HCT116 (cell line): ENCODE measurements around the gene ARHGAP42. TPM values are rescaled to one million over a fixed set of nuclear protein-coding genes. Genes with fewer than 3 reads are reported as not detected.

ENCODE experiments used
- ATAC-seq: fragments of 200-7000 bp; cut with Tn5 transposase; 2 replicates; pipeline ENCODE4 v1.9.1; 2020; ENCODE audit warnings: mild to moderate bottlenecking, moderate library complexity
- BruUV-seq: library from RNA; stranded (reverse); fragments of 400-500 nt; replicated peaks from 2 replicates; lab custom pipeline; 2021; lab: Mats Ljungman, UMichigan
- CTCF ChIA-PET: fragments of 300-600 bp; sonication (Branson Sonifier 250); formaldehyde crosslinking; loops from one replicate; lab custom pipeline; 2021; ENCODE audit warnings: antibody characterized with exemption; lab: Charles Lee
- POLR2A ChIA-PET: fragments of 300-600, 350-600 bp; sonication (Branson Sonifier 250); formaldehyde crosslinking; loops from one replicate; lab custom pipeline; 2021; ENCODE audit warnings: antibody characterized with exemption; lab: Charles Lee
- RAD21 ChIA-PET, 2 experiments: fragments of 300-600 bp; sonication (Branson Sonifier 250); formaldehyde crosslinking; loops; one replicate each; lab custom pipeline; 2023; ENCODE audit warnings: low total read pairs in 2 of 2; ENCODE audit not compliant: uncharacterized antibody in 2 of 2, unreplicated experiment in 2 of 2, low non-redundant PET in 1 of 2; lab: Charles Lee
- DNase-seq: peaks from one replicate; pipeline ENCODE4 v3.0.0-alpha.2; 2010; ENCODE audit warnings: low read depth, low spot score
- H2AFZ ChIP-seq: fragments of 200-600 bp; shearing (Covaris generic), sonication (generic); 2 replicates; pipeline ENCODE4 v1.6.1; 2017; ENCODE audit warnings: low read depth, mixed run types, mixed read lengths, antibody characterized with exemption, low read length; ENCODE audit not compliant: poor library complexity, severe bottlenecking
- H3K27ac ChIP-seq: 2 replicates; pipeline ENCODE4 v1.5.1; 2012; ENCODE audit warnings: low read depth, low read length
- H3K27me3 ChIP-seq: fragments of 200-600 bp; sonication (generic); 2 replicates; pipeline ENCODE4 v1.6.1; 2016; ENCODE audit warnings: mixed run types, low read length, mixed read lengths; ENCODE audit not compliant: insufficient read depth
- H3K36me3 ChIP-seq, 2 experiments: fragments of 200-500 bp in 1 of 2; fragments of 200-600 bp in 1 of 2; sonication (Bioruptor generic) in 1 of 2; sonication (generic) in 1 of 2; 2 replicates each; pipeline versions ENCODE4 v1.5.1 to v1.6.1; 2014 to 2016; ENCODE audit warnings: low read length in 2 of 2, inconsistent platforms in 1 of 2, mixed read lengths in 1 of 2, mixed run types in 1 of 2; ENCODE audit not compliant: insufficient read depth in 2 of 2, control insufficient read depth in 1 of 2
- H3K4me1 ChIP-seq, 2 experiments: fragments of 200-600 bp in 1 of 2; sonication (generic) in 1 of 2; 2 replicates each; pipeline versions ENCODE4 v1.5.1 to v1.6.1; 2012 to 2017; ENCODE audit warnings: low read length in 2 of 2, inconsistent platforms in 1 of 2, mild to moderate bottlenecking in 1 of 2, mixed read lengths in 1 of 2, mixed run types in 1 of 2, moderate library complexity in 1 of 2; ENCODE audit not compliant: insufficient read depth in 2 of 2, control insufficient read depth in 1 of 2
- H3K4me2 ChIP-seq: fragments of 200-600 bp; sonication (generic); 2 replicates; pipeline ENCODE4 v1.6.1; 2017; ENCODE audit warnings: mixed run types, low read length, mixed read lengths
- H3K4me3 ChIP-seq, 2 experiments: fragments of 200-600 bp in 1 of 2; sonication (generic) in 1 of 2; replicated peaks in 1 of 2; 2 replicates each; pipeline ENCODE4 v1.5.1; 2011 to 2016; ENCODE audit warnings: low read length in 2 of 2, control low read depth in 1 of 2, low read depth in 1 of 2, mild to moderate bottlenecking in 1 of 2, mixed read lengths in 1 of 2, mixed run types in 1 of 2
- H3K79me2 ChIP-seq: fragments of 200-600 bp; sonication (generic); 2 replicates; pipeline ENCODE4 v1.6.1; 2017; ENCODE audit warnings: mild to moderate bottlenecking, mixed run types, low read length, moderate library complexity, mixed read lengths; ENCODE audit not compliant: insufficient read depth
- H3K9ac ChIP-seq: fragments of 200-600 bp; sonication (generic); 2 replicates; pipeline ENCODE4 v1.6.1; 2016; ENCODE audit warnings: low read length, mixed read lengths
- H3K9me2 ChIP-seq: fragments of 200-600 bp; sonication (generic), shearing (Covaris generic); 2 replicates; pipeline ENCODE4 v1.6.1; 2017; ENCODE audit warnings: mixed run types, mild to moderate bottlenecking, moderate library complexity; ENCODE audit not compliant: insufficient read depth
- H3K9me3 ChIP-seq, 2 experiments: fragments of 200-500 bp in 1 of 2; fragments of 200-600 bp in 1 of 2; sonication (Bioruptor generic) in 1 of 2; sonication (generic) in 1 of 2; 2 replicates each; pipeline ENCODE4 v1.6.1; 2014 to 2017; ENCODE audit warnings: low read length in 2 of 2, mixed read lengths in 2 of 2, inconsistent platforms in 1 of 2, low read depth in 1 of 2, mild to moderate bottlenecking in 1 of 2, mixed run types in 1 of 2, moderate library complexity in 1 of 2; ENCODE audit not compliant: control insufficient read depth in 1 of 2, insufficient read depth in 1 of 2
- H4K20me1 ChIP-seq: fragments of 200-600 bp; sonication (generic), shearing (Covaris generic); 2 replicates; pipeline ENCODE4 v1.6.1; 2017; ENCODE audit warnings: mixed run types, mild to moderate bottlenecking, moderate library complexity; ENCODE audit not compliant: insufficient read depth
- ELF1 ChIP-seq: IDR thresholded peaks from 2 replicates; pipeline ENCODE4 v1.6.1; 2012; ENCODE audit warnings: low read depth, borderline replicate concordance
- FOSL1 ChIP-seq: IDR thresholded peaks from 2 replicates; pipeline ENCODE4 v1.6.1; 2012; ENCODE audit warnings: low read depth
- JUND ChIP-seq: IDR thresholded peaks from 2 replicates; pipeline ENCODE4 v1.6.1; 2012
- TCF7L2 ChIP-seq: IDR thresholded peaks from 2 replicates; pipeline ENCODE4 v1.7.0; 2011; ENCODE audit warnings: borderline replicate concordance, inconsistent platforms; ENCODE audit not compliant: insufficient read depth, insufficient read length; ENCODE audit errors: extremely low read depth
- ZNF274 ChIP-seq: fragments of 200-500 bp; sonication (Bioruptor generic); IDR thresholded peaks from 2 replicates; pipeline ENCODE4 v1.6.1; 2014; ENCODE audit warnings: mild to moderate bottlenecking, low read depth, low read length, inconsistent platforms
- intact Hi-C: fragments of 100-400 bp; cut with micrococcal nuclease; formaldehyde crosslinking; loops from 2 replicates; pipeline ENCODE4 v1.10.0; 2022
- total RNA-seq: library from RNA; stranded (reverse); gene quantifications from one replicate; pipeline ENCODE4 v1.2.1, GENCODE V29; 2021; ENCODE audit not compliant: unreplicated experiment
- TF ChIP-seq, protein P1 (sequence below): IDR thresholded peaks from 2 replicates; pipeline ENCODE4 v1.6.1; 2012
- TF ChIP-seq, protein P2 (sequence below): IDR thresholded peaks from 2 replicates; pipeline ENCODE4 v1.6.1; 2012; ENCODE audit warnings: low read depth

The ARHGAP42 gene
- total RNA-seq, 1 experiment from 2014 or later: 12.3 TPM

DNA sequence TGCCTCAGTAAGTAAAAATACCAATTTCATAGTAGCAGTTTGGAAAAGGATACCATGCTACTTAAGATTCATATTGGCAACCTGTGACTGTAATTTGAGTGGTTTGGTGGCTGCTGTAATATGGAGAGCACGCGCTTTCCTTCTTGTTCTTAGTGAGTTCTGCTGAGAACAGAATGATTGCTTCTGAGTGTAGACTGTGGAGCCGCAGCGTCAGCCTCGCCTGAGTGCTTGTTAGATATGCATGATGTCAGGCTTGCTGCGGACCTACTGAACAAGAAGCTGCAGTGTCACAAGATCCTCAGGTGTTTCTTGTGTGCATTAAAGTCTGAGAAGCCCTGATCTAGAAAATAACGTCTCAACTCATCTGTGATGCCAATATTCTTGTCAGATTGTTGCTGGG lies 143.2 kb downstream of the ARHGAP42 start:
- CTCF ChIA-PET: interaction anchor here (1.4 kb wide), 1 partner anchor 254 kb away, joined by 3 read pairs; no protein-coding TSS in a partner anchor
- intact Hi-C loops: no loop called here
- Histone ChIP-seq H3K9me3 (no peaks in the 10 kb centered on the region), H3K79me2 (peaks cover 12% of the 10 kb centered on the region), H3K9ac (no peak overlapping the region), H3K27me3 (no peaks in the 10 kb centered on the region), H3K36me3 (no peaks in the 10 kb centered on the region), H4K20me1 (no peaks in the 10 kb centered on the region), H3K4me2 (no peak overlapping the region), H3K9me2 (no peaks in the 10 kb centered on the region), H3K27ac (no peak overlapping the region), H3K4me1 (peaks cover 3 to 48% of the 10 kb centered on the region in 2 experiments; a peak in 2 of 4 replicates), H2AFZ (no peak overlapping the region), H3K4me3 (no peak overlapping the region)
- ATAC-seq: no peak
- POLR2A ChIA-PET: interaction anchor here (1.2 kb wide), 1 partner anchor 10 kb away, joined by 3 read pairs; no protein-coding TSS in a partner anchor
- DNase-seq: no peak
- BruUV-seq: no TSS peak
- RAD21 ChIA-PET: no interaction called here
- TF ChIP-seq ZNF274 (no peak), ELF1 (no peak), JUND (no peak)

DNA sequence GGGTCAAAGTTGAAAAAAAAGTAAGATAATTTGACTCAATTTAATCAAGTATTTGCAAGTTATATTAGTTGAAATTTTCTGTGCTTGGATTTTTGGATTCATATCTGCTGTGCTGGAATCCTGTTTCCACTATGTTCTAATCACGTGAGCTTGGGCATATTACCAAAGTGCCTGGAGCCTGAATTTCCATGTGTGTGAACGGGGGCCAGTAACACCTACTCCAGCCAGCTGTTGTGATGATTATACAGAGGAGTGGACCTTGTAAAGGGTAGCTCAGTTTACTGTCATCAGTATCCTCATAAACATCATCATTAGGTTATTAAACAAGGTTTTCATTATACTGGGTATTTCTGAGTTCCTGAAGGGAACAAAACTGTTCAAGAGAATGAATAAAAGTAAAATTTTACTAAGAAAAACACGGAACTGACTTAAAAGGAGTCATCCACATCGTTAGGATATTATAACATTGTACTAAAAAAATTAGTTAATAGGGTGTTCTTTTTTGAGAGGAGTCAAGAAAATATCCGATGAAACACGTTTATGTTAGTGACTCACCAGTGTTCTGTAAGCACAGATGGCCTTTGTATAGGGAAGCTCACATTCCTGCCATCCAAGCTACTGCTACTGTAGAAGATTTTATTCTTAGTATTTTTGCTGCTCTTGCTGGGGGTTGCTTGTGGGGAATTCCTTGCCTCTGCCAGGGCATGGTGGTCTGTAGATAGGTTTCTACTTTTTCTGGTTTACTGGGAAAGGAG lies 144.1 kb downstream of the ARHGAP42 start:
- ChIA-PET CTCF (interaction anchor here (1.4 kb wide), 1 partner anchor 255 kb away, joined by 3 read pairs; no protein-coding TSS in a partner anchor), POLR2A (interaction anchor here (1.2 kb wide), 1 partner anchor 11 kb away, joined by 3 read pairs; no protein-coding TSS in a partner anchor), RAD21 (no interaction called here)
- Histone ChIP-seq H3K4me3 (no peak overlapping the region), H3K9me2 (no peaks in the 10 kb centered on the region), H3K27ac (no peak overlapping the region), H3K36me3 (no peaks in the 10 kb centered on the region), H3K4me1 (peaks cover 3 to 48% of the 10 kb centered on the region in 2 experiments; a peak in 2 of 4 replicates), H3K9me3 (no peaks in the 10 kb centered on the region), H3K9ac (no peak overlapping the region), H3K27me3 (no peaks in the 10 kb centered on the region), H4K20me1 (no peaks in the 10 kb centered on the region), H2AFZ (no peak overlapping the region), H3K79me2 (peaks cover 5% of the 10 kb centered on the region), H3K4me2 (peak overlapping the region; percentile 48)
- peak; percentile 45; the same call in 1 of the 2 replicates for ATAC-seq
- DNase-seq: no peak
- intact Hi-C loops: no loop called here
- BruUV-seq: no TSS peak
- TF ChIP-seq, protein P1, sequence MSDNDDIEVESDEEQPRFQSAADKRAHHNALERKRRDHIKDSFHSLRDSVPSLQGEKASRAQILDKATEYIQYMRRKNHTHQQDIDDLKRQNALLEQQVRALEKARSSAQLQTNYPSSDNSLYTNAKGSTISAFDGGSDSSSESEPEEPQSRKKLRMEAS: no peak
- TF ChIP-seq, protein P2, sequence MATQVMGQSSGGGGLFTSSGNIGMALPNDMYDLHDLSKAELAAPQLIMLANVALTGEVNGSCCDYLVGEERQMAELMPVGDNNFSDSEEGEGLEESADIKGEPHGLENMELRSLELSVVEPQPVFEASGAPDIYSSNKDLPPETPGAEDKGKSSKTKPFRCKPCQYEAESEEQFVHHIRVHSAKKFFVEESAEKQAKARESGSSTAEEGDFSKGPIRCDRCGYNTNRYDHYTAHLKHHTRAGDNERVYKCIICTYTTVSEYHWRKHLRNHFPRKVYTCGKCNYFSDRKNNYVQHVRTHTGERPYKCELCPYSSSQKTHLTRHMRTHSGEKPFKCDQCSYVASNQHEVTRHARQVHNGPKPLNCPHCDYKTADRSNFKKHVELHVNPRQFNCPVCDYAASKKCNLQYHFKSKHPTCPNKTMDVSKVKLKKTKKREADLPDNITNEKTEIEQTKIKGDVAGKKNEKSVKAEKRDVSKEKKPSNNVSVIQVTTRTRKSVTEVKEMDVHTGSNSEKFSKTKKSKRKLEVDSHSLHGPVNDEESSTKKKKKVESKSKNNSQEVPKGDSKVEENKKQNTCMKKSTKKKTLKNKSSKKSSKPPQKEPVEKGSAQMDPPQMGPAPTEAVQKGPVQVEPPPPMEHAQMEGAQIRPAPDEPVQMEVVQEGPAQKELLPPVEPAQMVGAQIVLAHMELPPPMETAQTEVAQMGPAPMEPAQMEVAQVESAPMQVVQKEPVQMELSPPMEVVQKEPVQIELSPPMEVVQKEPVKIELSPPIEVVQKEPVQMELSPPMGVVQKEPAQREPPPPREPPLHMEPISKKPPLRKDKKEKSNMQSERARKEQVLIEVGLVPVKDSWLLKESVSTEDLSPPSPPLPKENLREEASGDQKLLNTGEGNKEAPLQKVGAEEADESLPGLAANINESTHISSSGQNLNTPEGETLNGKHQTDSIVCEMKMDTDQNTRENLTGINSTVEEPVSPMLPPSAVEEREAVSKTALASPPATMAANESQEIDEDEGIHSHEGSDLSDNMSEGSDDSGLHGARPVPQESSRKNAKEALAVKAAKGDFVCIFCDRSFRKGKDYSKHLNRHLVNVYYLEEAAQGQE: no peak
- TF ChIP-seq FOSL1 (no peak), TCF7L2 (no peak), JUND (0 out of 2 replicates have a peak, but pooled peaks have one; percentile 3)
